Fibroblast of mammary gland (primary cell): ENCODE measurements around the gene MBD5.

Source experiments
- DNase-seq: peaks from one replicate; pipeline ENCODE4 v3.0.0-alpha.2; 2010; ENCODE audit warnings: low read depth
- H3K4me3 ChIP-seq: 2 replicates; pipeline ENCODE4 v1.5.1; 2011; ENCODE audit warnings: low read depth, mild to moderate bottlenecking, low read length, moderate library complexity; ENCODE audit not compliant: control insufficient read depth
- CTCF ChIP-seq: conservative IDR thresholded peaks from 2 replicates; pipeline ENCODE4 v1.5.1; 2011; ENCODE audit warnings: low read depth, low read length, inconsistent platforms; ENCODE audit not compliant: control insufficient read depth, insufficient read depth

Gene MBD5

GRCh38 chr2:148065936-148066335 lies 45.0 kb downstream of the MBD5 start:
- no peak for DNase-seq
- no peak overlapping the region for H3K4me3 ChIP-seq
- no peak for TF ChIP-seq CTCF

GRCh38 chr2:148067801-148068200 lies 46.9 kb downstream of the MBD5 start:
- H3K4me3 ChIP-seq: no peak overlapping the region
- TF ChIP-seq CTCF: no peak
- DNase-seq: no peak

GRCh38 chr2:148071351-148071750 lies 50.5 kb downstream of the MBD5 start:
- no peak for TF ChIP-seq CTCF
- DNase-seq: no peak
- no peak overlapping the region for H3K4me3 ChIP-seq

GRCh38 chr2:148096012-148096411 lies 75.1 kb downstream of the MBD5 start:
- DNase-seq: no peak
- no peak overlapping the region for H3K4me3 ChIP-seq
- TF ChIP-seq CTCF: no peak

GRCh38 chr2:148102641-148103040 lies 81.8 kb downstream of the MBD5 start:
- no peak for TF ChIP-seq CTCF
- DNase-seq: no peak
- H3K4me3 ChIP-seq: no peak overlapping the region

- no peak for DNase-seq
- no peak for TF ChIP-seq CTCF
- no peak overlapping the region for H3K4me3 ChIP-seq
Observed at GRCh38 chr2:148103946-148104345, 83.1 kb downstream of the MBD5 start.

- H3K4me3 ChIP-seq: no peak overlapping the region
- no peak for DNase-seq
- TF ChIP-seq CTCF: no peak
Observed at GRCh38 chr2:148106331-148106730, 85.4 kb downstream of the MBD5 start.
